ENCODE measurements around the gene SLC6A4. TPM values are rescaled to one million over a fixed set of nuclear protein-coding genes. Genes with fewer than 3 reads are reported as not detected.

The SLC6A4 gene
- total RNA-seq, 2 donors from 2014 or later: 0.09 to 0.74 TPM

DNA sequence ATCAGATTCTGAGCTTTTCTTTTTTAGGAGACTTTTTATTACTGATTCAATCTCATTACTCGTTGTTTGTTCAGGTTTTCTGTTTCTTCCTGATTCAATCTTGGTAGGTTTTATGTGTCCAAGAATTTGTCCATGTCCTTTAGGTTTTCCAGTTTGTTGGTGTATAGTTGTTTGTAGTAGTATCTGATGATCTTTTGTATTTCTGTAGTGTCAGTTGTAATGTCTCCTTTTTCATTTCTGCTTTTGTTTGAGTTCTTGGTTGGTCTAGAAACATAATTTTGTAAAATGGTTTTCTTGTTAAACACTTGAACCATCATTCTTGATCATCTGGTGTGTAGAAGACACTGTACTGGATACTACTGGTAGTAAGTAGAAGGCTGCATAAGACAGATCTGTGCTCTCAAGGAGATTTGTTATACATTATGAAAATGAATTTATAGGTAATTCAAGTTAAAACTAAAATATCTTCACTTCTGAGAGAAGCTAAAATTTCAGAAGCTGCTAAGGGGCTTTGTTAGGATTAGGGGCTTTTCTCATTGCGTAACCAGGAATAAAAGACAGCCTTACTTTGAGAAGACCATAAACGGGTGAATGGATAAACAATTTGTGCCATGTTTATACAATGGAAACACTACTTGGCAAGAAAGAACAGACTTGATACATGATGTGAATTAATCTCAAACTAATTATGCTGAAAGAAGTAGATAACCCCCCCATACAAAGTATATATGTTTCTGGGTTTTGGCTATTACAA, 74.9 kb downstream of the SLC6A4 start:
- no peaks in the 10 kb centered on the region for H3K27me3 ChIP-seq (replicated peaks; ENCODE audit: insufficient read depth)
- TF ChIP-seq POLR2A (IDR thresholded peaks at IDR 0.05) (no peak), POLR2AphosphoS5 (IDR thresholded peaks at IDR 0.05) (no peak)
- TF ChIP-seq, protein P1, sequence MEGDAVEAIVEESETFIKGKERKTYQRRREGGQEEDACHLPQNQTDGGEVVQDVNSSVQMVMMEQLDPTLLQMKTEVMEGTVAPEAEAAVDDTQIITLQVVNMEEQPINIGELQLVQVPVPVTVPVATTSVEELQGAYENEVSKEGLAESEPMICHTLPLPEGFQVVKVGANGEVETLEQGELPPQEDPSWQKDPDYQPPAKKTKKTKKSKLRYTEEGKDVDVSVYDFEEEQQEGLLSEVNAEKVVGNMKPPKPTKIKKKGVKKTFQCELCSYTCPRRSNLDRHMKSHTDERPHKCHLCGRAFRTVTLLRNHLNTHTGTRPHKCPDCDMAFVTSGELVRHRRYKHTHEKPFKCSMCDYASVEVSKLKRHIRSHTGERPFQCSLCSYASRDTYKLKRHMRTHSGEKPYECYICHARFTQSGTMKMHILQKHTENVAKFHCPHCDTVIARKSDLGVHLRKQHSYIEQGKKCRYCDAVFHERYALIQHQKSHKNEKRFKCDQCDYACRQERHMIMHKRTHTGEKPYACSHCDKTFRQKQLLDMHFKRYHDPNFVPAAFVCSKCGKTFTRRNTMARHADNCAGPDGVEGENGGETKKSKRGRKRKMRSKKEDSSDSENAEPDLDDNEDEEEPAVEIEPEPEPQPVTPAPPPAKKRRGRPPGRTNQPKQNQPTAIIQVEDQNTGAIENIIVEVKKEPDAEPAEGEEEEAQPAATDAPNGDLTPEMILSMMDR (IDR thresholded peaks at IDR 0.05): no peak
- no peak overlapping the region for H3K4me3 ChIP-seq
- no peak overlapping the region for H3K27ac ChIP-seq
- no peaks in the 10 kb centered on the region for H3K36me3 ChIP-seq
- H3K9me3 ChIP-seq: no peaks in the 10 kb centered on the region
- intact Hi-C loops (cut with DNase I): no loop called here
- DNase-seq (ENCODE audit: low spot score): no peak
- 53% methylated on average over 3 of the region's 3 CpGs for WGBS
- no peaks in the 10 kb centered on the region for H3K4me1 ChIP-seq (replicated peaks)

DNA sequence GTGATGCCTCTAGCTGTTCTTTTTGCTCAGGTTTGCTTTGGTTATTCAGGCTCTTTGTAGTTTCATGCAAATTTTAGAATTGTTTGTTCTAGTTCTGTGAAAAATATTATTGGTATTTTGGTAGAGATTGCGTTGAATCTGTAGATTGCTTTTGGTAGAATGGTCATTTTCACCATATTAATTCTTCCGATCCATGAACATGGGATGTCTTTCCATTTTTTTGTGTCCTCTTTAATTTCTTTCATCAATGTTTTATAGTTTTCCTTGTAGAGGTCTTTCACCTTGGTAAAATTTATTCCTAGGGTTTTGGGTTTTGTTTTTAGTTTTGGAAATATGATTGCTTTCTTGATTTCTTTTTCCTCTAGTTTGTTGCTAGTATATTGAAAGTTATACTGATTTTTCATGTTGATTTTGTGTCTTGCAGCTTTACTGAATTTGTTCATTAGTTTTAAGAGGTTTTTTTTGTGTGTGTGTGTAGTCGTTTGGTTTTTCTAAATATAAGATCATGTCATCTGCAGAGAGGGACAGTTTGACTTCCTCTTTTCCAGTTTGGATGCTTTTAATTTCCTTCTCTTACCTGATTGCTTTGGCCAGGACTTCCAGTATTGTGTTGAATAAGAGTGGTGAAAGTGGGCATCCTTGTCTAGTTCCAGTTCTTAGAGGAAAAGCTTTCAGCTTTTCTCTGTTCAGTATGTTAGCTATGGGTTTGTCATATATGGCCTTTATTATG, 76.4 kb downstream of the SLC6A4 start:
- Histone ChIP-seq H3K9me3 (no peaks in the 10 kb centered on the region), H3K36me3 (no peaks in the 10 kb centered on the region), H3K27me3 (replicated peaks; ENCODE audit: insufficient read depth) (no peaks in the 10 kb centered on the region), H3K4me1 (replicated peaks) (no peaks in the 10 kb centered on the region), H3K4me3 (no peak overlapping the region), H3K27ac (no peak overlapping the region)
- no peak for DNase-seq (ENCODE audit: low spot score)
- TF ChIP-seq, protein P1 (IDR thresholded peaks at IDR 0.05): no peak
- no peak for TF ChIP-seq POLR2AphosphoS5 (IDR thresholded peaks at IDR 0.05)
- no peak for TF ChIP-seq POLR2A (IDR thresholded peaks at IDR 0.05)
- 96% methylated on average over 3 of the region's 3 CpGs for WGBS
- intact Hi-C loops (cut with DNase I): no loop called here

DNA sequence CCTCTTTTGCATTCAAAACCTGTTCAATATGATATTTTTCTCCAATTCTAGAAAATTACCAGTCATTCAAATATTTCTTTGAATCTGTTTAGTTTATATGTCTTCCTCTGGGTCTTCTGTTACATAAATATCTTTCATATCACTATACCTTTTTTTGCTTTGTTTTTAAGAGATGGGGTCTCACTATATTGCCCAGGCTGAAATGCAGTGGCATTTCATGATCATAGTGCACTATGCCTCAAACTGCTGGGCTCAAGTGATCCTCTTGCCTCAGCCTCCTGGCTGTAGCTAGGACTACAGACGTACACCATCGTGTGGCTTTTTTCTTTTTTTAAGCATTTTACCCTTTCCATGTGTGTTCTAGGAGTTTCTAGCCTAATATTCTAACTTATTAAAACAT, 80.1 kb downstream of the SLC6A4 start:
- H3K27me3 ChIP-seq (replicated peaks; ENCODE audit: insufficient read depth): no peaks in the 10 kb centered on the region
- TF ChIP-seq POLR2AphosphoS5 (IDR thresholded peaks at IDR 0.05) (no peak), POLR2A (IDR thresholded peaks at IDR 0.05) (no peak)
- TF ChIP-seq, protein P1 (IDR thresholded peaks at IDR 0.05): no peak
- WGBS: 96% methylated on average over 2 of the region's 2 CpGs
- no peaks in the 10 kb centered on the region for H3K4me1 ChIP-seq (replicated peaks)
- no peak for DNase-seq (ENCODE audit: low spot score)
- intact Hi-C loops (cut with DNase I): no loop called here
- H3K27ac ChIP-seq: no peak overlapping the region
- H3K9me3 ChIP-seq: no peaks in the 10 kb centered on the region
- H3K36me3 ChIP-seq: no peaks in the 10 kb centered on the region
- H3K4me3 ChIP-seq: no peak overlapping the region

GRCh38 chr17:30153463-30153862, 82.0 kb downstream of the SLC6A4 start:
- no peak overlapping the region for H3K27ac ChIP-seq
- H3K4me1 ChIP-seq (replicated peaks): peaks cover under 1% of the 10 kb centered on the region
- no peaks in the 10 kb centered on the region for H3K9me3 ChIP-seq
- no peak overlapping the region for H3K4me3 ChIP-seq
- DNase-seq (ENCODE audit: low spot score): no peak
- no peaks in the 10 kb centered on the region for H3K27me3 ChIP-seq (replicated peaks; ENCODE audit: insufficient read depth)
- intact Hi-C loops (cut with DNase I): no loop called here
- H3K36me3 ChIP-seq: no peaks in the 10 kb centered on the region
- TF ChIP-seq POLR2AphosphoS5 (IDR thresholded peaks at IDR 0.05): no peak
- TF ChIP-seq, protein P1 (IDR thresholded peaks at IDR 0.05): no peak
- TF ChIP-seq POLR2A (IDR thresholded peaks at IDR 0.05): no peak
